K562 (cell line): ENCODE results near the gene ALDOC. TPM values are rescaled to one million over a fixed set of nuclear protein-coding genes. Genes with fewer than 3 reads are reported as not detected.

Experiments
- CTBP1 ChIP-seq: fragments of 450-650 bp; IDR thresholded peaks from 2 replicates; pipeline ENCODE4 v1.6.1; 2016; ENCODE audit warnings: borderline replicate concordance
- CXXC5 ChIP-seq: fragments of 250-450 bp; sonication (Bioruptor Pico); IDR thresholded peaks from 2 replicates; pipeline ENCODE4 v1.8.0; 2022; ENCODE audit warnings: inconsistent platforms, mild to moderate bottlenecking, moderate library complexity
- HMGN3 ChIP-seq: IDR thresholded peaks from 2 replicates; pipeline ENCODE4 v1.6.1; 2011; ENCODE audit warnings: borderline replicate concordance, low read depth, mild to moderate bottlenecking, mixed read lengths, low read length; ENCODE audit not compliant: insufficient read length; ENCODE audit errors: extremely low read depth
- JUN ChIP-seq, 2 experiments: sonication (generic) in 1 of 2; formaldehyde crosslinking in 1 of 2; IDR thresholded peaks; 2 replicates each; pipeline versions ENCODE4 v1.6.1 to v1.8.0; 2012 to 2022; ENCODE audit warnings: borderline replicate concordance in 2 of 2, mild to moderate bottlenecking in 2 of 2, improper control_type of control experiment in 1 of 2, low read depth in 1 of 2, low read length in 1 of 2, missing genetic modification reagents in 1 of 2
- KDM2B ChIP-seq: fragments of 250-450 bp; sonication (Bioruptor Pico); IDR thresholded peaks from 2 replicates; pipeline ENCODE4 v1.8.0; 2021; ENCODE audit warnings: mild to moderate bottlenecking, moderate library complexity
- KDM5B ChIP-seq: fragments of 200-600 bp; sonication (generic); IDR thresholded peaks from 2 replicates; pipeline ENCODE4 v1.6.1; 2012; ENCODE audit warnings: low read depth, mild to moderate bottlenecking, moderate library complexity, low read length, control low read depth, inconsistent platforms; ENCODE audit not compliant: insufficient replicate concordance
- POLR2AphosphoS2 ChIP-seq: IDR thresholded peaks from 2 replicates; pipeline ENCODE4 v1.6.1; 2012; ENCODE audit warnings: low read length, improper control_type of control experiment
- POLR2AphosphoS5 ChIP-seq: IDR thresholded peaks from 2 replicates; pipeline ENCODE4 v1.6.1; 2011; ENCODE audit warnings: mild to moderate bottlenecking, low read depth, low read length, moderate library complexity; ENCODE audit not compliant: control insufficient read depth, insufficient read depth
- RBBP5 ChIP-seq: fragments of 200-600 bp; sonication (generic); IDR thresholded peaks from 2 replicates; pipeline ENCODE4 v1.6.1; 2012; ENCODE audit warnings: borderline replicate concordance, mild to moderate bottlenecking, low read length, control low read depth, inconsistent platforms; ENCODE audit not compliant: insufficient read depth, poor library complexity, severe bottlenecking
- RBFOX2 ChIP-seq: fragments of 200-400 bp; formaldehyde crosslinking; IDR thresholded peaks from 2 replicates; pipeline ENCODE4 v1.6.1; 2017; ENCODE audit warnings: low read depth, mild to moderate bottlenecking, low read length, moderate library complexity
- SMAD4 ChIP-seq: fragments of 250-450 bp; sonication (Bioruptor Pico); conservative IDR thresholded peaks from 2 replicates; pipeline ENCODE4 v1.8.0; 2021; ENCODE audit warnings: inconsistent platforms, mild to moderate bottlenecking, moderate library complexity
- SRSF9 ChIP-seq: fragments of 200-400 bp; formaldehyde crosslinking; IDR thresholded peaks from 2 replicates; pipeline ENCODE4 v1.6.1; 2017; ENCODE audit warnings: low read depth, low read length, borderline replicate concordance
- SUPT5H ChIP-seq: fragments of 450-650 bp; IDR thresholded peaks from 2 replicates; pipeline ENCODE4 v1.6.1; 2016
- XRCC5 ChIP-seq: fragments of 200-400 bp; formaldehyde crosslinking; IDR thresholded peaks from 2 replicates; pipeline ENCODE4 v1.6.1; 2017; ENCODE audit warnings: low read depth, mild to moderate bottlenecking, low read length
- ZNF324 ChIP-seq: fragments of 250-450 bp; sonication (Bioruptor Pico); IDR thresholded peaks from 2 replicates; pipeline ENCODE4 v1.4.0; 2020; ENCODE audit warnings: mild to moderate bottlenecking
- ZNF354B ChIP-seq: fragments of 250-450 bp; sonication (Bioruptor Pico); IDR thresholded peaks from 2 replicates; pipeline ENCODE4 v1.4.0; 2020
- ZNF785 ChIP-seq: fragments of 250-450 bp; sonication (Bioruptor Pico); IDR thresholded peaks from 2 replicates; pipeline ENCODE4 v1.4.0; 2020; ENCODE audit warnings: mild to moderate bottlenecking
- polyA plus RNA-seq, 8 experiments: library from polyadenylated mRNA; depleted of rRNA in 4 of 8; stranded (reverse) in 5 of 8; unstranded in 3 of 8; fragments of >200 nt; fragmentation: Nextera tagmentation in 2 of 8; fragmentation: Illumina TruSeq in 1 of 8; extraction: Ambion mirVana in 2 of 8; extraction: Trizol in 1 of 8; gene quantifications; 2 replicates each; pipeline versions ENCODE4 v1.2.1 to v1.2.3, GENCODE V29; 2011 to 2014; ENCODE audit warnings: inconsistent platforms in 1 of 8, missing spikeins in 1 of 8
- total RNA-seq, 7 experiments: library from RNA; depleted of rRNA in 6 of 7; stranded (reverse); fragments of >200 nt in 6 of 7; fragmentation: Illumina TruSeq in 2 of 7; extraction: Trizol in 2 of 7; gene quantifications; 2 replicates each; pipeline versions ENCODE4 v1.2.1 to v1.2.3, GENCODE V29; 2011 to 2021; ENCODE audit warnings: low replicate concordance in 1 of 7
- TF ChIP-seq, protein P1 (sequence below): fragments of 450-650 bp; formaldehyde crosslinking; conservative IDR thresholded peaks from 2 replicates; pipeline ENCODE4 v1.4.0; 2022; ENCODE audit warnings: mild to moderate bottlenecking, missing genetic modification characterization
- TF ChIP-seq, protein P2 (sequence below): fragments of 250-450 bp; sonication (Bioruptor Pico); IDR thresholded peaks from 2 replicates; pipeline ENCODE4 v1.9.0; 2021; ENCODE audit warnings: mild to moderate bottlenecking, inconsistent platforms

The ALDOC gene
- total and polyA plus RNA-seq, 9 of the 15 experiments (the other 6 are each of a cell fraction or from before 2014, with no cell fraction given): 43.2 to 263 (median 99.2) TPM

DNA sequence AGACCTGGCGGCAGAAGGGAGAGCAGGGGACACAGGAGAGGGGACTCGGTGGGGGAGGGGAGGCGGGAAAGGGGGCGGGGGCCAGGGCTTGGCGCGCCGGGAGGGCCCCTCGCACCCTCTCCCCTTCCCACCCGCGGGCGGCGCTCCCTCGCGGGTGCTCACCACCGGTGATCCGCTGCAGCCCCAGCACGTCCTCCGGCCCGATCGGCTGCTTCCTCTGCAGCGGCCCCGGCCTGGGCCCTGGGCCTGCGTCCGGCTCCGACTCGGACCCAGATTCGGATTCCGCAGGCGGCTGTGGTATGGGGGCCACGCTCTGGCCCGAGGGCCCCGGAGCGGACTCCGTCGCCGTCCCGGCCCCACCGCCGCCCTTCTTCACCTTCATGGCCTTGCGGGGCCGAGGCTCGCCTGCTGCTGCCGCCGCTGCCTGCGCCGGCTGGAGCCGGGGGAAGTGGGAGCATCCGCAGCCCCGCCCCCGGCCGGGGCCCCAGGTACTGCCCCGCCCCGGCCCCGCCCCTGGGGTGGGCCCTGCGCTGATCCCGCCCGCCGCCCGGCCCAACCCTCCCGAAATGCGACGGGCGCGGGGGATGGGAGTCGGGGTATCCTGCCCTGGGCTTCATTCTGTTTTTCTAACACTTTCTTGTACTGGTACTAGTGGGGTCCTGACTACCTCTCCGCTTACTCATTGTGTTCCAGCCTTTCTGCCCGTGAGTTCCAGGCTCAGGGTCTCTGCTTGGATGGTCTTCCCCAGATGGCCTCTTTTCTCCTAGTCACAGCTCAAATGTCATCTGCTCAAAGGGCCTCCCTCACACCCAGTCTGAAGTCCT is 24.3 kb downstream of the ALDOC start, which contains the start of gene UNC119 (continued):
- TF ChIP-seq XRCC5: 0 out of 2 replicates have a peak, but pooled peaks have one; percentile 22
- TF ChIP-seq CTBP1: peak; percentile 18; the same call in 1 of the 2 replicates
- peak; percentile 56; the same call in 1 of the 2 replicates for TF ChIP-seq CXXC5
- peak; percentile 33 for TF ChIP-seq POLR2AphosphoS5
- TF ChIP-seq, protein P1, sequence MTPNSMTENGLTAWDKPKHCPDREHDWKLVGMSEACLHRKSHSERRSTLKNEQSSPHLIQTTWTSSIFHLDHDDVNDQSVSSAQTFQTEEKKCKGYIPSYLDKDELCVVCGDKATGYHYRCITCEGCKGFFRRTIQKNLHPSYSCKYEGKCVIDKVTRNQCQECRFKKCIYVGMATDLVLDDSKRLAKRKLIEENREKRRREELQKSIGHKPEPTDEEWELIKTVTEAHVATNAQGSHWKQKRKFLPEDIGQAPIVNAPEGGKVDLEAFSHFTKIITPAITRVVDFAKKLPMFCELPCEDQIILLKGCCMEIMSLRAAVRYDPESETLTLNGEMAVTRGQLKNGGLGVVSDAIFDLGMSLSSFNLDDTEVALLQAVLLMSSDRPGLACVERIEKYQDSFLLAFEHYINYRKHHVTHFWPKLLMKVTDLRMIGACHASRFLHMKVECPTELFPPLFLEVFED (CRISPR knock-in tag): peak; percentile 79; the same call in 1 of the 2 replicates
- TF ChIP-seq SUPT5H: peak; percentile 68; the same call in 1 of the 2 replicates
- peak; percentile 28; the same call in 1 of the 2 replicates for TF ChIP-seq SMAD4
- no peak for TF ChIP-seq JUN (IDR thresholded peaks at IDR 0.05; ENCODE audit: borderline replicate concordance, low read depth, low read length)
- TF ChIP-seq JUN (CRISPR knock-in tag; IDR thresholded peaks at IDR 0.05; ENCODE audit: borderline replicate concordance): no peak
- peak; percentile 73 for TF ChIP-seq RBFOX2
- peak; percentile 59 for TF ChIP-seq RBBP5
- TF ChIP-seq, protein P2, sequence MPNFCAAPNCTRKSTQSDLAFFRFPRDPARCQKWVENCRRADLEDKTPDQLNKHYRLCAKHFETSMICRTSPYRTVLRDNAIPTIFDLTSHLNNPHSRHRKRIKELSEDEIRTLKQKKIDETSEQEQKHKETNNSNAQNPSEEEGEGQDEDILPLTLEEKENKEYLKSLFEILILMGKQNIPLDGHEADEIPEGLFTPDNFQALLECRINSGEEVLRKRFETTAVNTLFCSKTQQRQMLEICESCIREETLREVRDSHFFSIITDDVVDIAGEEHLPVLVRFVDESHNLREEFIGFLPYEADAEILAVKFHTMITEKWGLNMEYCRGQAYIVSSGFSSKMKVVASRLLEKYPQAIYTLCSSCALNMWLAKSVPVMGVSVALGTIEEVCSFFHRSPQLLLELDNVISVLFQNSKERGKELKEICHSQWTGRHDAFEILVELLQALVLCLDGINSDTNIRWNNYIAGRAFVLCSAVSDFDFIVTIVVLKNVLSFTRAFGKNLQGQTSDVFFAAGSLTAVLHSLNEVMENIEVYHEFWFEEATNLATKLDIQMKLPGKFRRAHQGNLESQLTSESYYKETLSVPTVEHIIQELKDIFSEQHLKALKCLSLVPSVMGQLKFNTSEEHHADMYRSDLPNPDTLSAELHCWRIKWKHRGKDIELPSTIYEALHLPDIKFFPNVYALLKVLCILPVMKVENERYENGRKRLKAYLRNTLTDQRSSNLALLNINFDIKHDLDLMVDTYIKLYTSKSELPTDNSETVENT (CRISPR knock-in tag): peak; percentile 74; the same call in 1 of the 2 replicates
- TF ChIP-seq KDM5B: peak; percentile 61
- TF ChIP-seq ZNF354B (CRISPR knock-in tag): no peak
- 0 out of 2 replicates have a peak, but pooled peaks have one; percentile 19 for TF ChIP-seq KDM2B (CRISPR knock-in tag)
- no peak for TF ChIP-seq ZNF324
- no peak for TF ChIP-seq ZNF785 (CRISPR knock-in tag)
- TF ChIP-seq SRSF9: no peak
- peak; percentile 68 for TF ChIP-seq HMGN3
- 0 out of 2 replicates have a peak, but pooled peaks have one; percentile 47 for TF ChIP-seq POLR2AphosphoS2
